KMS-11 (cell line): ENCODE data around the gene MUC2.
"Not testable (repeated sequence)": the region's sequence is repeated elsewhere in the genome, so short reads cannot be mapped to it uniquely, and the experiment has no call there.

ENCODE experiments used
- H2AFZ ChIP-seq: fragments of 200-600 bp; sonication (generic); 2 replicates; pipeline ENCODE4 v1.6.1; 2016; ENCODE audit warnings: antibody characterized with exemption, mixed run types, low read depth
- H3K27ac ChIP-seq: fragments of 200-600 bp; sonication (generic); 2 replicates; pipeline ENCODE4 v1.6.1; 2016; ENCODE audit warnings: mild to moderate bottlenecking, mixed run types
- H3K27me3 ChIP-seq: fragments of 200-600 bp; sonication (generic); 2 replicates; pipeline ENCODE4 v1.6.1; 2017; ENCODE audit warnings: mild to moderate bottlenecking, low read depth, mixed run types, moderate library complexity; ENCODE audit not compliant: insufficient read depth
- H3K36me3 ChIP-seq: fragments of 200-600 bp; sonication (generic); 2 replicates; pipeline ENCODE4 v1.6.1; 2017; ENCODE audit warnings: mild to moderate bottlenecking, mixed run types; ENCODE audit not compliant: insufficient read depth
- H3K4me1 ChIP-seq: fragments of 200-600 bp; sonication (generic); 2 replicates; pipeline ENCODE4 v1.6.1; 2016; ENCODE audit warnings: mild to moderate bottlenecking, low read depth, mixed run types; ENCODE audit not compliant: poor library complexity, severe bottlenecking
- H3K4me2 ChIP-seq: fragments of 200-600 bp; sonication (generic); 2 replicates; pipeline ENCODE4 v1.7.0; 2016; ENCODE audit warnings: mild to moderate bottlenecking, mixed run types
- H3K4me3 ChIP-seq: fragments of 200-600 bp; sonication (generic); IDR thresholded peaks from 2 replicates; pipeline ENCODE4 v1.6.1; 2017; ENCODE audit warnings: low read depth, low read length, mixed read lengths; ENCODE audit not compliant: insufficient read depth
- H3K79me2 ChIP-seq: fragments of 200-600 bp; sonication (generic); 2 replicates; pipeline ENCODE4 v1.6.1; 2016; ENCODE audit warnings: low read depth, mixed run types; ENCODE audit not compliant: insufficient read depth
- H3K9ac ChIP-seq: fragments of 200-600 bp; sonication (generic); 2 replicates; pipeline ENCODE4 v1.6.1; 2016; ENCODE audit warnings: mild to moderate bottlenecking, mixed run types
- H4K20me1 ChIP-seq: fragments of 200-600 bp; sonication (generic); 2 replicates; pipeline ENCODE4 v1.6.1; 2016; ENCODE audit warnings: mild to moderate bottlenecking, mixed run types; ENCODE audit not compliant: insufficient read depth
- TF ChIP-seq, protein P1 (sequence below): fragments of 200-600 bp; sonication (generic); conservative IDR thresholded peaks from 2 replicates; pipeline ENCODE4 v1.6.1; 2017; ENCODE audit warnings: low read depth, mild to moderate bottlenecking, antibody characterized with exemption, low read length, moderate library complexity, mixed read lengths

The MUC2 gene

DNA sequence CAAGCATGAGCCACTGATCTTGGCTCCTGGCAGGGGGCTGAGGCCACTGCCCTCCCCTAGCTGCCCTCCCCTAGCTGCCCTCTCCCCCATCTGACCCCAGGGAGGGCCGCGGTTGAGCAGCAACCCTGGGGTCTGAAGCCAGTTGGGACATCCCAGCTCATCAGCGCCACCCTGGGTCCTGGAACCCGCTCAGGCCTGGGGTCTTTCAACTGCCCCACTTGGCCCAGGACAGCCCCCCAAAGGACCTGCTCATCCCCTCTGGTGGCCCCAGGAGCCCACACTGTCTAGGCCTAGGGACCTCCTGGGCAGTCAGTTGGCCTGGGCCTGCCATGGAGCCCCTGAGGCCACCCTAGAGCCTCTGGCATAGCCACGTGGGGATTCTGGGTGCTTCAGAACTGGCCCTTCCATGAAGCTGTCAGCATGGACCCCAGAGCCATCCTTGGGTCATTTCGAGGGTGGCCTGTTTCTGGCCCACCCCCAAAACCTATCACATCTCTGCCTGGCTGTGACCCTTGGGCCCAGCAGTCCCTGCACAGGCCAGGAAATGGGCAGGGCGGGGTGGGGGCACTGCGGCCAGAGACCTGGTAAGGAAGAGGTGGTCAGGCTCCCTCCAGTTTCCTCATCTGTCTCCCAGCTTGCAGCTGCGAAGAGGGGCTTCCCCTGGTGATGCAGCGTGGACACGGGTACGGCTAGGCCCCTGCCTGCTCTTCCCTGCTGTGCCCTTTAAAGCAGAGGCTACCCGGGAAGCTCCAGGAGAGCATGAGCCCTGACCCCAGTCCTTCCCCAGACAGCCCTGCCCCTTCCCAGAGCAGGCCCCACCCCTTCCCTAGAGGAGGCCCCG, 37.9 kb downstream of the MUC2 start:
- no peak overlapping the region for H2AFZ ChIP-seq
- H3K79me2 ChIP-seq: no peaks in the 10 kb centered on the region
- H4K20me1 ChIP-seq: no peaks in the 10 kb centered on the region
- H3K4me1 ChIP-seq: no peaks in the 10 kb centered on the region
- peaks cover 57% of the 10 kb centered on the region for H3K27me3 ChIP-seq
- no peak overlapping the region for H3K27ac ChIP-seq
- no peak overlapping the region for H3K4me3 ChIP-seq
- no peak overlapping the region for H3K4me2 ChIP-seq
- H3K36me3 ChIP-seq: no peaks in the 10 kb centered on the region
- H3K9ac ChIP-seq: no peak overlapping the region
- TF ChIP-seq, protein P1, sequence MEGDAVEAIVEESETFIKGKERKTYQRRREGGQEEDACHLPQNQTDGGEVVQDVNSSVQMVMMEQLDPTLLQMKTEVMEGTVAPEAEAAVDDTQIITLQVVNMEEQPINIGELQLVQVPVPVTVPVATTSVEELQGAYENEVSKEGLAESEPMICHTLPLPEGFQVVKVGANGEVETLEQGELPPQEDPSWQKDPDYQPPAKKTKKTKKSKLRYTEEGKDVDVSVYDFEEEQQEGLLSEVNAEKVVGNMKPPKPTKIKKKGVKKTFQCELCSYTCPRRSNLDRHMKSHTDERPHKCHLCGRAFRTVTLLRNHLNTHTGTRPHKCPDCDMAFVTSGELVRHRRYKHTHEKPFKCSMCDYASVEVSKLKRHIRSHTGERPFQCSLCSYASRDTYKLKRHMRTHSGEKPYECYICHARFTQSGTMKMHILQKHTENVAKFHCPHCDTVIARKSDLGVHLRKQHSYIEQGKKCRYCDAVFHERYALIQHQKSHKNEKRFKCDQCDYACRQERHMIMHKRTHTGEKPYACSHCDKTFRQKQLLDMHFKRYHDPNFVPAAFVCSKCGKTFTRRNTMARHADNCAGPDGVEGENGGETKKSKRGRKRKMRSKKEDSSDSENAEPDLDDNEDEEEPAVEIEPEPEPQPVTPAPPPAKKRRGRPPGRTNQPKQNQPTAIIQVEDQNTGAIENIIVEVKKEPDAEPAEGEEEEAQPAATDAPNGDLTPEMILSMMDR: no peak

DNA sequence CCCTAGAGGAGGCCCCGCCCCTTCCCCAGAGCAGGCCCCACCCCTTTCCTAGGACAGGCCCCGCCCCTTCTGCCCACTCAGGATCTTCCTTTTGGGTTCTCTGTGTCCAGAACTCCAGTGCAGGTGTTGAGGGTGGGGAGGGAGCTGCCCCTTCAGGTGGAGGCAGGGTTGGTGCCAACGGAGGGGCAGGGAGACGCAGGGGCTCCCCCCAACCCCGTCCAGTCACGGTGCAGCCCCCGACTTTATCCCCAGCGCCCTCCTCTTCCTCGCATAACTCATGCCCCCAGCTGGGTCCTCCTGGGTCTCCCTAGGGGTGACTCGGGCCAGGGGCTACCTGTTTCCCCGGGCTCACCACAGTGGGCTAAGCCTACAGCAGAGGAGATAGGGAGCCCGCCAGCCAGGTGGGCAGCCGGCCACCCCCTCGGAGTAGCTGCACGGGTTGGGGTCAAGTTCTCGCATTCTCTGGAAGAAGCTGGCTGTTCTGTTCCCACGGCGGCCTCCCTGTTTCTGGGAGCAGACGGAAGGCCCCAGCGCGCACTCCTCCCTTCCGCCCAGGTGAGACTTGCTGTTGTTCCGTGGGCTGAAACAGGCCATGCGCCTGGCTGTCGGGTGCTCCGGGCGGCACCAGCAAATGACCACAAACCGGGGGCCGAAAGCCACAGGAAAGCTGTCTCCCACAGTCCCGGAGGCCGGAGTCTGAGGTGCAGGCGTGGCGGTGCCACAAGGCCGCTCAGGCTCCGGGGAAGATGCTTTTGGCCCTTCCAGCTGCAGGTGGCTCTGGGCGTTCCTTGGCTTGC, 38.9 kb downstream of the MUC2 start:
- Histone ChIP-seq H3K79me2 (no peaks in the 10 kb centered on the region), H3K4me3 (no peak overlapping the region), H3K27me3 (peaks cover 57% of the 10 kb centered on the region), H2AFZ (no peak overlapping the region), H3K27ac (no peak overlapping the region), H4K20me1 (no peaks in the 10 kb centered on the region), H3K4me1 (no peaks in the 10 kb centered on the region), H3K36me3 (no peaks in the 10 kb centered on the region), H3K4me2 (no peak overlapping the region), H3K9ac (no peak overlapping the region)
- TF ChIP-seq, protein P1: no peak

DNA sequence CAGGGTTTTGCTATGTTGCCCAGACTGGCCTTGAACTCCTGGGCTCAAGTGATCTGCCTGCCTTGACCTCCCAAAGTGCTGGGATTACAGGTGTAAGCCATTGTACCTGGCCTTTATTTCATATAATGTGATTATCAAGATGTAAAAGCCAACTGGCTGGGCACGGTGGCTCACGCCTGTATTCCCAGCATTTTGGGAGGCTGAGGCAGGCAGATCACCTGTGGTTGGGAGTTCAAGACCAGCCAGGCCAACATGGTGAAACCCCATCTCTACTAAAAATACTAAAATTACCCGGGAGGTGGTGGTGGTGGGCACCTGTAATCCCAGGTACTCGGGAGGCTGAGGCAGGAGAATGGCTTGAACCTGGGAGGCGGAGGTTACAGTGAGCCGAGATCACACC, 40.6 kb downstream of the MUC2 start:
- H3K27me3 ChIP-seq: peaks cover 56% of the 10 kb centered on the region
- not testable (repeated sequence) for H4K20me1 ChIP-seq, H2AFZ ChIP-seq, H3K4me3 ChIP-seq, H3K36me3 ChIP-seq, H3K9ac ChIP-seq, H3K79me2 ChIP-seq, H3K4me2 ChIP-seq, H3K27ac ChIP-seq, H3K4me1 ChIP-seq

- H3K79me2 ChIP-seq: no peaks in the 10 kb centered on the region
- TF ChIP-seq, protein P1: no peak
- no peaks in the 10 kb centered on the region for H4K20me1 ChIP-seq
- no peak overlapping the region for H3K4me3 ChIP-seq
- no peak overlapping the region for H2AFZ ChIP-seq
- no peak overlapping the region for H3K27ac ChIP-seq
- H3K36me3 ChIP-seq: no peaks in the 10 kb centered on the region
- no peaks in the 10 kb centered on the region for H3K4me1 ChIP-seq
- H3K4me2 ChIP-seq: no peak overlapping the region
- peaks cover 58% of the 10 kb centered on the region for H3K27me3 ChIP-seq
- no peak overlapping the region for H3K9ac ChIP-seq
Observed at GRCh38 chr11:1116104-1116503, 41.4 kb downstream of the MUC2 start.
